ENCODE measurements around the gene ANO7. TPM values are rescaled to one million over a fixed set of nuclear protein-coding genes. Genes with fewer than 3 reads are reported as not detected.

ANO7 gene
- total RNA-seq, 1 donor from 2014 or later, result 2.2 TPM

- no peak for DNase-seq (ENCODE audit: low spot score)
- H3K27me3 Mint-ChIP-seq (ENCODE audit: low read depth), result no peaks in the 10 kb centered on the region
- no peaks in the 10 kb centered on the region for H3K4me1 Mint-ChIP-seq (ENCODE audit: low read depth)
- H3K4me3 Mint-ChIP-seq (ENCODE audit: unreplicated experiment), result no peak overlapping the region
- H3K36me3 Mint-ChIP-seq (ENCODE audit: low read depth), result no peaks in the 10 kb centered on the region
- TF ChIP-seq, protein P1, sequence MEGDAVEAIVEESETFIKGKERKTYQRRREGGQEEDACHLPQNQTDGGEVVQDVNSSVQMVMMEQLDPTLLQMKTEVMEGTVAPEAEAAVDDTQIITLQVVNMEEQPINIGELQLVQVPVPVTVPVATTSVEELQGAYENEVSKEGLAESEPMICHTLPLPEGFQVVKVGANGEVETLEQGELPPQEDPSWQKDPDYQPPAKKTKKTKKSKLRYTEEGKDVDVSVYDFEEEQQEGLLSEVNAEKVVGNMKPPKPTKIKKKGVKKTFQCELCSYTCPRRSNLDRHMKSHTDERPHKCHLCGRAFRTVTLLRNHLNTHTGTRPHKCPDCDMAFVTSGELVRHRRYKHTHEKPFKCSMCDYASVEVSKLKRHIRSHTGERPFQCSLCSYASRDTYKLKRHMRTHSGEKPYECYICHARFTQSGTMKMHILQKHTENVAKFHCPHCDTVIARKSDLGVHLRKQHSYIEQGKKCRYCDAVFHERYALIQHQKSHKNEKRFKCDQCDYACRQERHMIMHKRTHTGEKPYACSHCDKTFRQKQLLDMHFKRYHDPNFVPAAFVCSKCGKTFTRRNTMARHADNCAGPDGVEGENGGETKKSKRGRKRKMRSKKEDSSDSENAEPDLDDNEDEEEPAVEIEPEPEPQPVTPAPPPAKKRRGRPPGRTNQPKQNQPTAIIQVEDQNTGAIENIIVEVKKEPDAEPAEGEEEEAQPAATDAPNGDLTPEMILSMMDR (IDR thresholded peaks at IDR 0.05), result no peak
- no peaks in the 10 kb centered on the region for H3K9me3 Mint-ChIP-seq (ENCODE audit: low read depth)
- no peak overlapping the region for H3K27ac Mint-ChIP-seq (ENCODE audit: unreplicated experiment)
Measured at GRCh38 chr2:241184901-241185300, 3.6 kb upstream of the ANO7 start.

GRCh38 chr2:241185961-241186360, 2.5 kb upstream of the ANO7 start:
- no peaks in the 10 kb centered on the region for H3K4me1 Mint-ChIP-seq (ENCODE audit: low read depth)
- H3K36me3 Mint-ChIP-seq (ENCODE audit: low read depth), result no peaks in the 10 kb centered on the region
- no peak overlapping the region for H3K27ac Mint-ChIP-seq (ENCODE audit: unreplicated experiment)
- TF ChIP-seq, protein P1 (IDR thresholded peaks at IDR 0.05), result no peak
- H3K27me3 Mint-ChIP-seq (ENCODE audit: low read depth), result no peaks in the 10 kb centered on the region
- DNase-seq (ENCODE audit: low spot score), result no peak
- H3K9me3 Mint-ChIP-seq (ENCODE audit: low read depth), result no peaks in the 10 kb centered on the region
- H3K4me3 Mint-ChIP-seq (ENCODE audit: unreplicated experiment), result no peak overlapping the region

DNA sequence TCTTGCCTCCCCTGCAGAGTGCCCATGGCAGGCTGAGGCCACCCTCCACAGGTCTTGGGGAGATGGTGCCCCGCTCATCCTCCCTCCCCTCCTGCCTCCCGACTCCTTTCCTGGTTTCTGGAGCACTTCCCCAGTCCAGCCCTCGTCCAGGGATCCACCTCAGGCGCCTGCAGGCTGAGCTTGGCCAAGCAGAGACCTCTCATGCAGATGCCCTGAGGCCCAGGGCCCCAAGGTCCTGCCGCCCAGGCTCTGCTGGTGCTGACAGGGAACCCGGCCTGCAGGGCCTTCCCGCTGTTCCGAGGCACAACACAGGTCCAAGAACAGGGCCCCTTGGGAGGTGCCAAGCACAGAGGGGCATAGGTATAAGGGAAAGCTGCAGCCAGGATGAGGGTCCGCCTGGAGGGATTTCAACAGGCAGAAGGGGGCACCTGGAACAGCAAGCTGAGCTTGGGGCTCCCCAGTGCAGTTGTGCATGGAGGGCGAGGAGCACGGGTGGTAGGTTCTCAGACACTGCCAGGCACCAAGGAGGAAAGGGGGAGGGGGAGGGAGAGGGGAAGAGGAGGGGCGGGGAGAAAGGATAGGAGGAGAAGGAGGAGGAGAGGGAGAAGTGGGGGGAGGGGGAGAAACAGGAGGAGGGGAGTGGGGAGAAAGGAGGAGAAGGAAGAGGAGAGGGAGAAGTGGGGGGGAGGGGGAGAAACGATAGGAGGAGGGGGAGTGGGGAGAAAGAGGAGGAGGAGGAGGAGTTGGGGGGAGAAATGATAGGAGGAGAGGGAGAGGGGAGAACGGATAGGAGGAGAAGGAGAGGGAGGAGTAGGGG, 1.2 kb upstream of the ANO7 start:
- DNase-seq (ENCODE audit: low spot score), result peak; percentile 86
- Mint-ChIP-seq H3K27me3 (ENCODE audit: low read depth) (no peaks in the 10 kb centered on the region), H3K36me3 (ENCODE audit: low read depth) (no peaks in the 10 kb centered on the region), H3K4me3 (ENCODE audit: unreplicated experiment) (no peak overlapping the region), H3K27ac (ENCODE audit: unreplicated experiment) (no peak overlapping the region), H3K4me1 (ENCODE audit: low read depth) (no peaks in the 10 kb centered on the region), H3K9me3 (ENCODE audit: low read depth) (no peaks in the 10 kb centered on the region)
- TF ChIP-seq, protein P1 (IDR thresholded peaks at IDR 0.05), result no peak

- no peaks in the 10 kb centered on the region for H3K27me3 Mint-ChIP-seq (ENCODE audit: low read depth)
- H3K27ac Mint-ChIP-seq (ENCODE audit: unreplicated experiment), result no peak overlapping the region
- TF ChIP-seq, protein P1 (IDR thresholded peaks at IDR 0.05), result no peak
- H3K4me1 Mint-ChIP-seq (ENCODE audit: low read depth), result no peaks in the 10 kb centered on the region
- DNase-seq (ENCODE audit: low spot score), result no peak
- H3K4me3 Mint-ChIP-seq (ENCODE audit: unreplicated experiment), result no peak overlapping the region
- H3K36me3 Mint-ChIP-seq (ENCODE audit: low read depth), result no peaks in the 10 kb centered on the region
- no peaks in the 10 kb centered on the region for H3K9me3 Mint-ChIP-seq (ENCODE audit: low read depth)
Measured at GRCh38 chr2:241187918-241188234, 601 bp upstream of the ANO7 start.

GRCh38 chr2:241189093-241189855, 797 bp downstream of the ANO7 start:
- TF ChIP-seq, protein P1 (IDR thresholded peaks at IDR 0.05), result no peak
- H3K4me1 Mint-ChIP-seq (ENCODE audit: low read depth), result no peaks in the 10 kb centered on the region

More at GRCh38 chr2:241189093-241189855, 797 bp downstream of the ANO7 start:
- H3K27me3 Mint-ChIP-seq (ENCODE audit: low read depth), result no peaks in the 10 kb centered on the region
- DNase-seq (ENCODE audit: low spot score), result peak; percentile 81
- no peaks in the 10 kb centered on the region for H3K36me3 Mint-ChIP-seq (ENCODE audit: low read depth)
- no peak overlapping the region for H3K27ac Mint-ChIP-seq (ENCODE audit: unreplicated experiment)
- H3K9me3 Mint-ChIP-seq (ENCODE audit: low read depth), result no peaks in the 10 kb centered on the region
- H3K4me3 Mint-ChIP-seq (ENCODE audit: unreplicated experiment), result no peak overlapping the region
